GM18870 (cell line): ENCODE results near the gene DHX34.

ENCODE experiments used
- ATAC-seq: cut with Tn5 transposase; IDR thresholded peaks from one replicate; pipeline ENCODE4 v1.9.1; 2021; ENCODE audit warnings: moderate library complexity; ENCODE audit not compliant: unreplicated experiment

DHX34 gene

DNA sequence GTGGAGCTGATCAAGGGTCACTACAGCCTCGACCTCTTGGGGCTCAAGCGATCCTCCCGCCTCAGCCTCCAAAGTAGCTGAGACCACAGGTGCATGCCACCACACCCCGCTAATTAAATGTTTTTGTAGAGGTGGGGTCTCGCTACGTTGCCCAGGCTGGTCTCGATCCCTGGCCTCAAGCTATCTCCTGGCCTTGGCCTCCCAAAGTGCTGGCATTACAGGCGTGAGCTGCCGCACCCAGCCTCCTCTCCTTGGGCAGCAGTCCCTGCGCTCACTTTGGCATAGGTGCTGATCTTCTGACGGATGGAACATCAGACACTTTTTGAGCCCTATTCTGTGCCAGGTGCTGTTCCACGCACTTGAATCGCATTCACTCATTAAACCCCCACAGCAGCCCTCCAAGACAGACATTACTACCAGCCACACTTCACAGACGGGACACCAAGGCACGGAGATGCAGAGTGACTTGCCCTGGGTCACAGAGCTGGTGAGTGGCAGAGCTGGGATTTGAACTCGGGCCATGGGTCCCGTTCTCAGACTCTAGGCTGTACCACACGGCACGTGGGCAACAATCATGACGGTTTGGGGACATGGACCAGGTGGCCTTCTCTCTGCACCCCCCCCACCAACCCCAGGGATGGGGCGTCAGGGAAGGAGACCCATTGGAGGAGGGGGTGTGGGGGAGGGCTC, 67.0 kb downstream of the DHX34 start:
- no peak for ATAC-seq

DNA sequence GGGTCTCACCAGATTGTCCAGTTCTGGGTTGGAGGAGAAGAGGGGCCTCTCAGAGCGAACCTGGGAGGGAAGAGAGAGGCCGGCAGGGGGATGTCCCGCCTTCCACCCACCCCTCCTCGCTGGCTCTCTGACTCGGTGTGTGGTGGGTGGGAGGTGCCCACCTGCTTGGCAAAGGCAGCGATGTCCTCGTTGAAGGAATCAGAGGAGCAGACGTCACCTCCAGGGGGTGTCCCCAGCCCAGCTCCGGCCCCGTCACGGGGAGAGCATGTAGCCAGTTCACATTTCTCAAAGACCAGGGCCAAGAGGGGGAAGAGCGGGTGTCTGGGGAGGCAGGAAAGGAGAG, 67.5 kb downstream of the DHX34 start:
- no peak for ATAC-seq

DNA sequence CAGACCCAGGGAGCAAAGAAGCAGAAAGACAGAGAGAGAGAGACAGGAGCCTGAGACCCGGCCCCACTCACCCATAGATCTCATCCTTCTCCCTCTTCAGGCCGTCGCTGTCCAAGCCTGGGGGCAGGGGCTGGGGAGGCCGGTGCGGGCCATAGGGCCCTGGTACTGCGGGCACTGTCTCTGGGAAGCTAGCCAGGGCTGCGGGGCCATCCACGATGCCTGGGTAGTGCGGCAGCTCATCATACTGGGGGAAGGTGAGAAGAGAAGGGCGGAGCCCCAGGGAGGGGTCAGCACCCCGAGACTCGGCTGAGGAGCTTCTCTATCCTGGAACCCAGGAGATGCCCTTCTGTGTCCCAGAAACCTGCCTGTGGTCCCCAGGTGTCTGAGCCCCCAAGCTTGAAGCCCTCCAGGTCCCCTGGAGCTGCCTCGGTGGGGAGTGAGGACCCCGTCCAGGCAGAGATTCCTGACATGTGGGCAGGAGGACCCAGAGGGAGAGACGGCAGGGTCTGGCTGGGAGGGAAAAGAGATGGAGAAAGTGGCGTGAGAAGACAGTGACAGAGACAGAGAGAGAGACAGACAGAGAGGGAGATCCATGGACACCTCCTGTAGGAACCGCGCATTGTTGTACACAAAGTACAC, 68.1 kb downstream of the DHX34 start:
- ATAC-seq: no peak

DNA sequence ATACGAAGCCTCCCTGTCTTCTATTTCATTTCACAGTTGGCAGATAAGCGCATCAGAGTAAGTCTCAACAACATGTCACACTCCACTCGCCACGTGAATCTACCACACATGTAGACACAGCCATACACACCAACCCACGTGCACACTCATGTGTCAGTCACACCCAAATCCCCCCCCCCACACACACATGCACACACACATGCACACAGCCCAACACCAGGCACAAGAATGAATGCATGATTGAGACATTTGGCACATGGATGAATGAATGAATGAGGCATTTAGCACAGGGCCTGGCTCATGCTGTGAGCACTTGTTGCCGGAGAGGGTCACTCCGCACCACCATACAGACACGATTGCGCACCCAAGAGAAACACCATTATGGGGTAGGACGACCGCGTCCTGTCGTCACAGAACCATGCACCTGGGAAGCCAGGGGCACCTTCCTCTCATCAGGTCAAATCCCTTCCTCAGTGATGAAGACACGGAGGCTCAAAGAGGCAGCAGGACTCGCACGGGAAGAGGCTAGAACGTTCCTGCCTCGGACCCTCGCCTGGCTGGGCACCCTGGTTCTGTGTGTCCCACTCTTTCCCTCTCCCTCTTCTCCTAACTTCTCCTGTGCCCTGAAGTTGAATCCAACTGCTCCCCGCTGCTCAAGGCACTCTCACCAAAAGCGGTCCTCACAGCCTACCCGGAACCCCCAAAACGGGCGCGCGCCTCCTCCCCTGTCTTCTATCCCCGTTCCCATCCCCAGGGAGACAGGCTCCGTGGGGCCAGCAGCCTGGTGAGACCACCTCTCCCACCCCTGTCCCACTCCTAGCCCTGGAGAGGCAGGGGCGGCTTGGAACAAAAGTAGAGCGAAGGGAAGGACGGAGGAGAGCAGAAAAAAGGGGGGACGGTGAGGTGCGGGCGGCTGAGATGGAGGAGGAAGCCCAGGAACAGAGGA, 68.9 kb downstream of the DHX34 start:
- ATAC-seq: no peak

DNA sequence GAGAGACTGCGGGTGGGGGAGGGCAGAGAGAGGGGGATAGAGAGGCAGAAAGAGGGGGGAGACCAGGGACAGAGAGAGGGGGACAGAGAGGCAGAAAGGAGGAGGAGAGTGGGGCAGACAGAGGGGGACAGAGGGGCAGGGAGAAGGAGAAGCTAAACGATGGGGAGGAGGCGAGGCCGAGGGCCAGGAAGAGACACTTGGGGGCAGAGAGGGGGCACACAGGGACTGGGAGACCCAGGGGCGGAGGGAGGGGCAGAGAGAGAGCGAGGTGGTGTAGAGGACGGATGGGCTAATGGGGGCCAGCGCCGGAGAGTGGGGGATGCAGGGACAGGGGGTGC, 69.5 kb downstream of the DHX34 start:
- ATAC-seq: no peak

DNA sequence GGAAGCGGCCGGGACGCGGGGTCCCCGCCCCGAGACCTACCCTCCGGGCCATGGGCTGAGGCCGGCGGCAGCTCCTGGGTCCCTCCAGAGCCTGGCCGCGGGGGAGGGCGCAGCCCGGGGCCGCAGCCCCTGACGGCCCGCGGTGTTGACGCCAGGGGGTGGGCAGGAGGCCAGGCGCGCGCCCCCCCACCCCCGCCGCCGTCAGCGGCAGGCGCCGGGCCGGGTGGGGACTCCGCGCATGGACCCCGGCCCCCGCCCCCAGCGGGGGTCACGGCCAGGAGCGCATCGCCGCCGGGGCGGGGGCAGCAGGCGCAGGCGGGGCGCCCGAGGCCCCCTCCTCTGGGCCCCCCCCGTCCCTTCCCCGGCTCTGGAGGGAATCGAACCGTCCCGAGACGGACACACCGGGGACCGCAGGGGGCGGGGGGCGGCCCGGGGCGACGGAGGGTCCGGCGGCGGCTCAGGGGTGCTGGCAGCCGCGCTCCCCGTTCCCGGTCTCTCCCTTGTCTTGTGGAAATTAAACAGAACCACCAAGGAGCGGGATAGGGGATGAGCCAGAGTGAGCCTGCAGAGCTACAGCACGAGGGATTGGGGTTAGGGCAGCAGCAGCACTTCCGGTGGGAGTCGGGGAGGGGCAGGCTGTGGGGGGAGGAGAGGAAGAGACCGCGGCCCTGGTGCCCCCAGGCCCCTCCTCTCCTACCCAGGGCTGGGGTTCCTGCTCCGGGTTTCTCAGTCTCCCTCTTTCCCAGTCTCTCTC, 70.1 kb downstream of the DHX34 start, which contains the start of gene MEIS3:
Gene MEIS3 (minus strand): TSS at position 498 of the 754 bp plus-strand sequence. CDS start 446 bp downstream, at position 52.
- ATAC-seq: no peak

DNA sequence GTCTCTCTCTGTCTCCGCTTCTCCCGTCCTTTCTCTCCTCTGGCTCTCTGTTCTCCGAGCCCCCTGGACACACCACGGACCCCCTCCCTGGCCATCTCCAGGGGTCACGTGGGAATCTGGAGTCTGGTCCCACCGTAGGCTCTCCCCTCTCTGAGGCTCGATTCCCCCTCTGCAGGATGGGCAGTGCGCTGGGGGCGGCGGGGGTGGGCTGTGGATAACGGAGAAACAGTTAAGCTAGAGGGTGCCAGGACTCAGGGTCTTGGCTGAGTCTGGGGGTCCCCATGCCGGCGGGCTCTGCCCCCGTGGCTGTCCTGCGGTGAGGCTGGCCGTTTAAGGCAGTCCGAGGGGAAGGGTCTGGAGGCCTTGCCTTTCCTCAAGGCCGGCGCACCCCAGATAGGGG, 70.7 kb downstream of the DHX34 start:
- no peak for ATAC-seq

DNA sequence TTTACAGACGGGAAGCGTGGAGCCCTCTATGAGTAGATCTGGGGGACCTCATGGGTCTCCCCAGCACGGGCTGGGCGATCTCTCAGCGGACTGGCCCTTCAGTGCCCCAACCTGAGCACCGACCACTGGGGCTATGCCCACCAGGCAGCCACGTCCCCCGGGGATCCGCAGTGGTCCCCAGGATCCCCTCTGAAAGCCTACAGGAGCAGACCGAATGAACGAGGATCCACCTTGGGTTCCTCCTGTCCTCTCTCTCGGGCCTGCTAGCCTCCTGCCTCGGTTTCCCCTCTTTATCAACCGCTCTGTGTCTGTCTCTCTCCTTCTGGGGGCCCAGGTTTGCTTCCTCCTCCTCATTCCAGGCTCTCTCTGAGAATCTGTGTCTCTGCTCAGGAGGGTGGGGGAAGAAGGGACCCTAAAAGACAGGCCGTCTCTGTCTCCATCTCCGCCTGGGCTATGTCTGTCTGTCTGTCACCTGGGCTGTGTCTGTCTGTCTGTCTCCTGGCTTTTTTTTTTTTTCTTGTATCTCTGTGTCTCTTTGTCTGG, 72.2 kb downstream of the DHX34 start:
- no peak for ATAC-seq

DNA sequence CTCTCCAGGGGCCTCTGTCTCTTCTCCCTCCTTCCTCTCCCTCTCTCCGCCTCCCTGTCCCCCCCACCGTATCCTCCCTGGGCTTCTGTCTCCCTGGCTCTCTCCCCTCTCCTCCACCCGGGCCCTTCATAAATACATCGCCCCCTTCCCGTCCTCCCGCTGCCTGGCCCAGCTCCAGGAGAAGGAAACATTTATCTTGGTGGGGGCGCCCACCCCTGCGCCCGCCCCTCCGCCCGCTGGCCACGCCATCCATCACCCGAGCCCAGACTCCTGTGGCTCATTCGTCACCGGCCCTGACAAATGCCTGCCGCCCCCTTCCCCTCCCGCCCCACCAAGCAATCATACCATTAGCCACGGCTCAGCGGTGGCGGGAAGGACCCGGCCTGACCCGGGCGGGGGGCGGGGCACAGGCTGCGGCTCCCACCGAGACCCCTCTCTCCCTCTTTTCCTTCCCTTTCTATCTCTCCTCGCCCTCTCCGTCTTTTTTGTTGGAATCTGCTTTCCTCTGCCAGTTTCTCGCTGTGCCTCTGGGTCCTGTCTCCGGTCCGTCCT, 72.8 kb downstream of the DHX34 start:
- no peak for ATAC-seq

DNA sequence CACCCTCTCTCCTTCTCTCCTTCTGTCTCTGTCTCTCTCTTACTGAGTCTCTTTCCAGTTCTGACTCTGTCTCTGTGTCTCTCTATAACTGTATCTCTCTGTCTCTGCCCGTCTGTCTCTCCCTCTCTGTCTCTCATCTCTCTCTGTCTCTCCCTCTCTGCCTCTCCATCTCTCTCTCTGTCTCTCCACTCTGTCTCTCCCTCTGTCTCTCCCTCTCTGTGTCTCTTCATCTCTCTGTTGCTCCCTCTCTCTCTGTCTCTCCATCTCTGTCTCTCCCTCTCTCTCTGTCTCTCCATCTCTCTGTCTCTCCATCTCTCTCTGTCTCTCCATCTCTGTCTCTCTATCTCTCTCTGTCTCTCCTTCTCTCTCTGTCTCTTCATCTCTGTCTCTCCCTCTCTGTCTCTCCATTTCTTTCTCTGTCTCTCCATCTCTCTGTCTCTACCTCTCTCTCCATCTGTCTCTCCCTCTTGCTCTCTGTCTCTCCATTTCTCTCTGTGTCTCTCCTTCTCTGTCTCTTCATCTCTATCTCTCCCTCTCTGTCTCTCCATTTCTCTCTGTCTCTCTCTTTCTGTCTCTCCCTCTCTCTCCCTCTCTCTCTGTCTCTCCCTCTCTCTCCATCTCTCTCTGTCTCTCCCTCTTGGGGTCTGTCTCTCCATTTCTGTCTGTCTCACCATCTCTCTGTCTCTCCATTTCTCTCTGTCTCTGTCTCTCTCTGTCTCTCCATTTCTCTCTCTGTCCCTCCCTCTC, 73.5 kb downstream of the DHX34 start:
- ATAC-seq: no peak

DNA sequence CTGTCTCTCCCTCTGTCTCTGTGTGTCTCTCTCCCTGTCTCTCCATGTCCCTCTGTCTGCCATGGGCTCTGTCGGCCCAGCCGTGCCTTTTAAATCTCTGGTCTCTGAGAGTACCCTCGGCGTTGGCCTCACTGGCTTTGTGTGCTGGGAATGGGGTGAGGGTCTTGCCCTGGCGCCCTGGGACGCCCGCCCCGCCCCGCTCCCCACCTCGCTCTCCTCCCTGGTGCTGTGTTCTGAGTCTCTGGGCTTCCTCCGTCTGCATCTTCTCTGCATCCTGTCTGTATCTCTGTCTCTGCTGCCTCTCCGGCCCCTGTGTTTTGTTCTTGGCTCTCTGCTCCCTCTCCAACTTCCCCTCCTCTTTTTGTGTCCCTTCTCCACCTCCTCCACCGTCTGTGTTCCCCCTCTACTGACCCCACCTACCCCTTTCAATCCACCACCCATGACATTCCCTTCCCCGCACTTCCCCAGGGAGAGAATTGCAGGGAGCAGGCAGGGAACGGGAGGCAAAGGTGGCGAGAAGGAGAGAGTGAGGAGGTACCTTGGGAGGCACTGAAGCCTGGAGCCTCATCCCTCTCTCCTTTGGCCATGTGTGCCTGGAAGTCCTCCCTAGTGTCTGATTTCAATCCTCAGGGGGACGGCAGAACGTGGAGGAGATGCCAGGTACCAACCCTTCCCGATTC, 74.2 kb downstream of the DHX34 start:
- ATAC-seq: no peak

DNA sequence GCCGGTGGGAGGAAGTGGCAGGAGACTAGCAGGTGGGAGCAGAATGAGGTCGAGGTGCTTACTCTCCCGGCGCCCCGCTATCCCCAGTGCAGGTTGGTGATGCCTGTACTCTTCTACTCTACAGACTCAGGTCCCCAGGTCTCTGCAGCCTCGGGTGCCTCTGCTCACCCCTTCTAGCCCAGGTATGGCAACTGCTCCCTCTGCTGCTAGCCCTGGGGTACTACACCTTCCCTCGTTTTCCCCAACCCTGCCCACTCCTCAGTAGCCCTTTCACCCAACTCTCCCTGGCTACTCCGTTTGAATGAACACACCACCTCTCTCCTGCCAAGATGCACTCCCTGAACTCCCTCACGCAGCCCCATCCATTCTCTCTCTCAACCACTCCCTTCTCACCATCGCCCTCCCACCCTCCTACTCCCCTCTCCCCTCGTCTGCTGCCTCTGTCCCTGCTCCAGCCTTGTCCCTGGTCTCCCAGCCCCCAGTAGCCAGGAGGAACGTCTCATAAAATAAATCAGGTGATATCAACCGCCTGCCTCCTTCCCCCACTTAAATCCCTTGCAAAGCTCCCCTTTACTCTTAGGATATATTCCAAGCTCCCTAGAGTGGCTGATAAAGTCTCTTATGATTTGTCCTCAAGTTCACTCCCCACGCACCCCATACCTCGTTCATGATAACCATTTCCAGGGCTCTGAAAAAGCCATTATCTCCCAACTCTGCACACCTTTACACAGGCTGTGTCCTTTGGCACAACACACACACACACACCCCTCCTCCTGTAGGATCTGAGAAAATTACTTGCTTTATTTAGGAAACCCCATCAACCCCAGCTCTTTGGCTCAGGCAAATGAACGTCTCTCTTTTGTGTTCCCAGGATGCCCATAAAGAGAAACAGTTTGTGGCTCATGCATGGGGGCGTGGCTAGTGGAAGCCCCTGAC, 78.4 kb downstream of the DHX34 start:
- no peak for ATAC-seq

DNA sequence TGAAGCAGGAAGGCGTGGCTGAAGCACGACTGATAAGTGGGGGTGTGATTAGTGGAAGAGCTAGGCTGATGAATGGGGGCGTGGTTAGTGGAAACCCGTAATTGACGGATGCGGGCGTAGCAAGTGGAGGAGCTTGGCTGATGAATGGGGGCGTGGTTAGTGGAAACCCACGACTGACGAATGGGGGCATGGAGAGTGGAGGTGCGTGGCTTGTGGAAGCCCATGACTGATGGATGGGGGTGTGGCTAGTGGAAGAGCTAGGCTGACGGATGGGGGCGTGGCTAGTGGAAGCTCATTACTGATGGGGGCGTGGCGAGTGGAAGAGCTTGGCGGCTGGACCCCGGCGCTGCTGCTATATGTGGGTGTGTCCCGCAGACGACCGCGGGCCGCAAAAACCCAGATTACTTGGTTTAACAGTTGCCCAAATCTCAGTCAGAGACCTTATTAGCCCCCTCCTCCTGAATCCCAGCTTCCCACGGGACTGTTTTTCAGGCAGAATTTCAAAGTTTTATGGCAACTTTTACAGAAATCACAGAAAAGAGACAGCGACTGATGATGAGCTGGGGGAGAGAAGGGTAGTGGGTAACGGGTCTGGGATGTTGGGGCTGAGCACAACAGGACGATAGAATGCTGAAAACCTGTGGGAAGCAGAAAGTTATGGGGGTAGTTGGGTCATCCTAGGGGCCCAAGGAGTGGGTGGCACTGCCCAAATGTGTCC, 79.2 kb downstream of the DHX34 start:
- no peak for ATAC-seq

DNA sequence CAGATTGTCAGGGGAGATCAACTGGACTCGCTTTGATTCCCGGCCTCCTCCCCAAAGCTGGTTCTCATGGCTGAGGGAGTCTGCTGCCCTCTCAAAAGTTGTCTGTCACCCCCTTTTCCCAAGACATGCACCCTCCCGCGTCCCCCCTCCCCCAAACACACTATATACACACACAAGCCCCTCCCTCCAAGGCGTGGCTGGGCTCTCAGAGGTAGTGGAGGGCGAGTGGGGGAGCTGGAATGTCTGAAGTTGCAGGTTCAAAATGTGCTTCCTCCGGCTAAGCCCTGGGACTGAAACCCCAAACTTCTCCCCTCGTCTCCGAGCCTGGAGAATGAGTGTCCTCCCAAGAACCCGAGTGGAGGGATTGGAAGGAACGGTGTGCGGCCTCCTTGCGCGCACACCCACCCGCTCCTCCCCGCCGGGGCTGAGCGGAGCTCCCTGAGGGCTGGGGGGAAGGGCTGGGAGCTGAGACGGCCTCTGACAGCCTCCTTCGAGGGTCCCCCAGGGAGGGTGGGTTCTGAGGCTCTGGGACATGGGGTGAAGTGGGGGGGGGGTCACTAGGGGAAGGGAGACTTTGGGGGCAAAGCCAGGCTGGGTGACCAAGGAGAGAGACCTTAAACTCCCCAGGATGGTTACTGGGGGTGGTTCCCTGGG, 80.2 kb downstream of the DHX34 start:
- ATAC-seq: no peak

DNA sequence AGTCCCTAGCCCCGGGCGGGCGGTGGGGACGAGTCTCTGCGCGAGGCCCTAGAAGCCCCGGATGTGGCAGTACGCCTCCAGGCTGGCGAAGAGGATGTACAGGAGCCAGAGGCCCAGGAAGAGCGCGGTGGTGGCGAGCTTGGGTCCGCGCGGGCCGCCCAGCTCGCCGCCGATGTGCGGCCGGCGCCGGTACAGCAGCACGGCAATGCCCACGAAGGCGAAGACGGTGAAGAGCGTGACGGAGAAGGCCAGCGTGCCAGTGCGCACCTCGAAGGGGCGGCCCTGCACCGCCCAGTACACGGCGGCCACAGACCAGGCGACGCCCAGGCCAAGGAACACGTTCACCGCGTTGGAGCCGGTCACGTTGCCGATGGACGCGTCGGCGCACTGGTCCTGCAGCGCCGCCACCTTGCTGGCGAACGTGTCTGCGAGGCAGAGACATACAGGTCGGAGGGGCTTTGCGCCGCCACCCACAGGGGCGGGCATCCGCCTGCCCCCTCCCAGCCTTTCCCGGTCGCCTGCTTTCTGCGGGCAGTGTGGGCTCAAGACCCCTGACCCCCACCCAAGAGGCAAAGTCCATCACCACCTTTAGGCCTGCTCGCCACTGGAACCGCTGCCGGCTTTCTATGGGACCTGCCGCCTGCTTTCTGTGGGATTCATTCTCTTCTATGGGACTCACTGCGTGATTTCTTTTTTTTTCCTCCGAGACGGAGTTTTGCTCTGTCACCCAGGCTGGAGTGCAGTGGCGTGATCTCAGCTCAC, 81.1 kb downstream of the DHX34 start:
- ATAC-seq: no peak

DNA sequence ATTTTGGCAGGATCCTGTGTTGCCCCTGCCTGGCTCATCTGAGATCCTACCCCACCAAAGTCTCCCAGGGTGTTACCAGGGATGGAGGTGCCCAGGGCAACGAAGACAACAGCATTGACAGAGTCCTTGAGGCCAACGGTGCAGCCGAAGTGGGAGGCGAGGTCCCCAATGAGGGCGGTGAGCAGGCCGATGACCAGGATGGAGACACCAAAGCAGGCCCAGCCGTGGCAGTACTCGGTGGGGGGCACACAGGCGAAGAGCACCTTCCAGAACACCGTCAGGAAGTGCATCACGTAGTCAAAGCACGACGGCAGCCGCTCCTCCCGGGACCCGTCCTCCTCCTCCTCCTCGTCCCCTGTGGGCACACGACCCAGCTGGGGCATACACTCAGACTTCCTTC, 83.0 kb downstream of the DHX34 start:
- ATAC-seq: no peak
